GM06990 (cell line): ENCODE data around the gene KIF5C.

Source experiments
- DNase-seq: peaks from one replicate; pipeline ENCODE4 v3.0.0-alpha.2; 2011; ENCODE audit not compliant: insufficient read length; ENCODE audit errors: extremely low read depth
- H3K27me3 ChIP-seq: replicated peaks from 2 replicates; pipeline ENCODE4 v1.6.0; 2011; ENCODE audit warnings: low read length; ENCODE audit not compliant: control insufficient read depth, insufficient read depth
- H3K36me3 ChIP-seq: 2 replicates; pipeline ENCODE4 v1.5.1; 2011; ENCODE audit warnings: low read length; ENCODE audit not compliant: control insufficient read depth, insufficient read depth
- H3K4me3 ChIP-seq: replicated peaks from 2 replicates; pipeline ENCODE4 v1.5.1; 2011; ENCODE audit warnings: low read depth, mild to moderate bottlenecking, control low read depth, low read length
- CTCF ChIP-seq: IDR thresholded peaks from 2 replicates; pipeline ENCODE4 v1.5.1; 2011; ENCODE audit warnings: low read length, control low read depth, mild to moderate bottlenecking, inconsistent platforms; ENCODE audit not compliant: insufficient read depth, poor library complexity, severe bottlenecking

KIF5C gene

DNA sequence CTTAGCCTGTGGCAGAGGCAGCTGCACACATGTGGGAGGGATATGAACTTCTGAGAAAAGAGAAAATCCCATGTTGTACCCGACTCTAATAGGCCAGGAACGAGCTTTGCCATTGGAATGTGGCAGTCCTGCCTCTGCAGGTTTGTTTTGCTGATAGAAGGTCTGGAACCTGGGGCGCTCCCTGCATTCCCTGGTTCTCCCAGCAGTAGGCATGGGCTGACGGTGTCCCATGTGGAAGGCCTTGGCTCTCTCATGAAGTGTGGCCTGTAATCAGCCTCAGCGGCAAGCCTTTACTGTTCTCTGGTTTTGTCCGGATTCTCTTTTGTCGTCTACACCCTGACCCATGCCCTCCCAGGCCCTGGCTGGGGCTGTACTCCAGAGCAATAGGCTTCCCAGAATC lies 72.3 kb downstream of the KIF5C start:
- Histone ChIP-seq H3K4me3 (no peak overlapping the region), H3K36me3 (no peaks in the 10 kb centered on the region), H3K27me3 (no peaks in the 10 kb centered on the region)
- no peak for DNase-seq
- TF ChIP-seq CTCF: no peak

DNA sequence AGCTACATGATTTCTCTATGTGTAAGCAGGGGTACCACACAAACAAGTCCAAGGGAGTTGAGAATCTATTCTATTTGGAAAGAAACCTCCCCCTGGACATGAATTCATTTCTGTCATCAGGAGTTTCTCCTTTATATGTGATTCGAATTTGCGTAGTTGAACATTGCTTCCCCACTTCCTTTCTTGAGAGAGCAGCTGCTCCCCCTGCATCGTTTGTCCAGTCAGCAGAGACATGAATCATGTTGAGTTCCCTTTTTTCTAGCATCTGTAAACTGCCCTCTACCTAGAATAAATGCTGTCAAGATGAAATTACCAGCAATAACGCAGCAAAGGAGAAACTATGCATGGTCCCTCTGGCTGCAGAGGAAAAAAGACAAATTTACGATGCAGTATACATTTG lies 73.8 kb downstream of the KIF5C start:
- no peak for TF ChIP-seq CTCF
- H3K4me3 ChIP-seq: no peak overlapping the region
- no peak for DNase-seq
- H3K36me3 ChIP-seq: no peaks in the 10 kb centered on the region
- no peaks in the 10 kb centered on the region for H3K27me3 ChIP-seq

- no peak for DNase-seq
- Histone ChIP-seq H3K4me3 (no peak overlapping the region), H3K36me3 (no peaks in the 10 kb centered on the region), H3K27me3 (no peaks in the 10 kb centered on the region)
- no peak for TF ChIP-seq CTCF
Measured at GRCh38 chr2:148949348-148949747, 74.3 kb downstream of the KIF5C start.

DNA sequence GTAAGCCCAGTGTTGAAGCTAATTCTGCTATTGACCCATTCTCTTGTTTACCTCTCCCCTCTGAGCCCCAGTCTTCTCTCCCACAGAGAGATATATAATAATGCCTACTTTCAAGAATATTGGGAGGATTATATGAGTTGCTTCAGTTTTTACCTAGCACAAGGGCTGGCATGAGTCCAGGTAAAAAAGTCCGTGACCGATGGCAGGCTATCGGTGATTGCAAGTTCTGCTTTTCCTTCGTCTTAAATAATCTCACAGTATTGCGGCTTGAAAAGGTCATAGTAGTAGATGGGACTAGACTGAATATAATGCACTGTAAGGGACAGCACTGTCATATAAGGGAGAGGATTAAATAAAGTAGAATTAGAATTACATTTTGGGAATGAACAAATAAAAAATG lies 77.6 kb downstream of the KIF5C start:
- TF ChIP-seq CTCF: no peak
- no peaks in the 10 kb centered on the region for H3K36me3 ChIP-seq

GRCh38 chr2:148953426-148953825 lies 78.4 kb downstream of the KIF5C start:
- DNase-seq: no peak

More for the DNA sequence above, 77.6 kb downstream of the KIF5C start:
- H3K27me3 ChIP-seq: no peaks in the 10 kb centered on the region
- H3K4me3 ChIP-seq: no peak overlapping the region
- no peak for DNase-seq

More at GRCh38 chr2:148953426-148953825, 78.4 kb downstream of the KIF5C start:
- Histone ChIP-seq H3K4me3 (no peak overlapping the region), H3K36me3 (no peaks in the 10 kb centered on the region), H3K27me3 (no peaks in the 10 kb centered on the region)
- TF ChIP-seq CTCF: no peak
